ENCODE results near the gene PRKCE. TPM values are rescaled to one million over a fixed set of nuclear protein-coding genes. Genes with fewer than 3 reads are reported as not detected.

PRKCE gene
- total RNA-seq, 1 donor from 2014 or later: 21.0 TPM

DNA sequence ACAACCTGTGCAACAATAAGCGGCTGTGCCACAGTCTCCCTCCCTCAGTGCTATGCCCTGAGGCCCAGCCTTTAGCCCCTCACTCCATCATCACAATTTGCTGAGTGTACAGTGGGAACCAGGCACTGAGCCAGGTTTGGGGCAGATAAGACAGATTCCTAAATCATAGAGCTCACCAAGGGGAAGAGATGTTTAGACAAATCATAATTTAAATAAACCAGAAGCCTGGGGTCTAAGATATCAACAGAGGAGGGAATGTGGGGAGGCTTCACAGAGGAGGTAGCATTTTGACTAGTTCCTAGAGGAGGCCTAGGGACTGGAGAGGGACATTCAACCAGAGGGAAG, 506.5 kb downstream of the PRKCE start:
- H3K4me3 ChIP-seq (ENCODE audit: low read depth, low read length): no peak overlapping the region
- no peaks in the 10 kb centered on the region for H3K36me3 ChIP-seq (ENCODE audit: control insufficient read depth, insufficient read depth, low read length)
- no peak for TF ChIP-seq CTCF (IDR thresholded peaks at IDR 0.05; ENCODE audit: insufficient read depth, low read length, poor library complexity, severe bottlenecking)
- no peak for DNase-seq (ENCODE audit: low read depth)
- H3K27me3 ChIP-seq (ENCODE audit: control insufficient read depth, insufficient read depth, low read length): no peaks in the 10 kb centered on the region

- DNase-seq (ENCODE audit: low read depth): no peak
- Histone ChIP-seq H3K27me3 (ENCODE audit: control insufficient read depth, insufficient read depth, low read length) (no peaks in the 10 kb centered on the region), H3K4me3 (ENCODE audit: low read depth, low read length) (no peak overlapping the region), H3K36me3 (ENCODE audit: control insufficient read depth, insufficient read depth, low read length) (no peaks in the 10 kb centered on the region)
- no peak for TF ChIP-seq CTCF (IDR thresholded peaks at IDR 0.05; ENCODE audit: insufficient read depth, low read length, poor library complexity, severe bottlenecking)
These were observed 507.2 kb downstream of the PRKCE start for GRCh38 chr2:46158661-46159060.

- H3K4me3 ChIP-seq (ENCODE audit: low read depth, low read length): no peak overlapping the region
- TF ChIP-seq CTCF (IDR thresholded peaks at IDR 0.05; ENCODE audit: insufficient read depth, low read length, poor library complexity, severe bottlenecking): no peak
- DNase-seq (ENCODE audit: low read depth): no peak
- no peaks in the 10 kb centered on the region for H3K27me3 ChIP-seq (ENCODE audit: control insufficient read depth, insufficient read depth, low read length)
- H3K36me3 ChIP-seq (ENCODE audit: control insufficient read depth, insufficient read depth, low read length): no peaks in the 10 kb centered on the region
These were observed 508.9 kb downstream of the PRKCE start for GRCh38 chr2:46160326-46160725.

GRCh38 chr2:46161315-46161714, 509.8 kb downstream of the PRKCE start:
- no peak overlapping the region for H3K4me3 ChIP-seq (ENCODE audit: low read depth, low read length)
- TF ChIP-seq CTCF (IDR thresholded peaks at IDR 0.05; ENCODE audit: insufficient read depth, low read length, poor library complexity, severe bottlenecking): no peak
- H3K27me3 ChIP-seq (ENCODE audit: control insufficient read depth, insufficient read depth, low read length): no peaks in the 10 kb centered on the region
- DNase-seq (ENCODE audit: low read depth): no peak
- H3K36me3 ChIP-seq (ENCODE audit: control insufficient read depth, insufficient read depth, low read length): peaks cover 1% of the 10 kb centered on the region

DNA sequence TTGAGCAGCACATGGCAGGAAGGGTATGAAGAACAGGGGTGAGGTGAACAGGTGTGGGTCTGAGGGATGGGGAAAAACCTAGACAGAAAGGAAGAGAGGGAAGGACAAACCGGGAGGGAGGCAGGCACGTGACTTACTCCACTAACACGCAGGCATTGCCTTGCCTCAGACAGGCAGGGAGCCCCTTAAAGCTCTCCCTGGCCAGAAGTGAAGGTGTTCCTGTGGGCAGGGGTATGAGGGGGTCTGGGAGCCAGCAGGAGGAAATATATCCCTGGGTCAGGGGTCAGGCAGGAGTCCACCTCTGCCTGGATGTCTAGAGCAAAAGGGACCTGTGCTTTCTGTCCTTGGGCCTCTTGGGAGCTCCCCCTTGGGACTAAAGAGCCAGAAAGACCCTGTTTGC, 510.4 kb downstream of the PRKCE start:
- no peak overlapping the region for H3K4me3 ChIP-seq (ENCODE audit: low read depth, low read length)
- peaks cover 1% of the 10 kb centered on the region for H3K36me3 ChIP-seq (ENCODE audit: control insufficient read depth, insufficient read depth, low read length)
- no peaks in the 10 kb centered on the region for H3K27me3 ChIP-seq (ENCODE audit: control insufficient read depth, insufficient read depth, low read length)
- TF ChIP-seq CTCF (IDR thresholded peaks at IDR 0.05; ENCODE audit: insufficient read depth, low read length, poor library complexity, severe bottlenecking): no peak
- no peak for DNase-seq (ENCODE audit: low read depth)

DNA sequence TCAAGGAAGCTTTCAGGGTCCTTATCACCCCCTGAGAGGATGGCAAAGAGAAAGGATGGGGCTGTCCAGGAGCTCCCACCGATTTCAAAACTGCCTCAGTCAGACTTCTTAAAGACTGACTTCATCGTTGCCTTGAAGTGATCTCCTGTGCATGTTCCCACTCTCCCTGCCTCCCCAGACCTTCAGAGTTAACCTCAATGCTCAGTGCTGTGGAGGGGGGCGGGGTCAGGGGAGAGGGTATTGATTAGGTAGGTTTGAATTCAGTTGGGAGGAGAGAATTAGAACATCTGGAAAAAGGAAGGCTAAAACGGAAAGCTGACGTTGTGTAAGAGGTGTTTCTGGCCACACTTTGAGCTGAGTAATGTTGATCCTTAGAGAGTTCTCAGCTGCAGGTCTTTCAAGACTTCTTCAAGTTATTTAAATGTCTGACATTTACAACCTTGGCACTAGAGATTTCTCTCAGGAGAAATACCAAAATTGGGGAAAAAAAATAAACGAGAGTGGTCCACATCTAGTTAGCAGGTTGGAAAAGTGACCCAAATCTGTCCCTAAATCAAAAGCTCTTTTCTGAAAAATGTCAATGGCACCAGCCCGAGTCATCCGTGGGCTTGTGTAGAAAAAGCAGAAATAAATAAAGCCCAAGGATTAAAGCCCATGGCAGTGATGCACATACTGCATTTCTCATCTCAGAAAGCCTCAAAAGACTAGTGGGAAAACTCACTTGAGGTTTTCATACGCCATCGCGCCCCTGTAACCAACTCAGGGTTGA, 511.0 kb downstream of the PRKCE start:
- no peak for TF ChIP-seq CTCF (IDR thresholded peaks at IDR 0.05; ENCODE audit: insufficient read depth, low read length, poor library complexity, severe bottlenecking)
- no peak for DNase-seq (ENCODE audit: low read depth)
- Histone ChIP-seq H3K36me3 (ENCODE audit: control insufficient read depth, insufficient read depth, low read length) (peaks cover 1% of the 10 kb centered on the region), H3K4me3 (ENCODE audit: low read depth, low read length) (no peak overlapping the region), H3K27me3 (ENCODE audit: control insufficient read depth, insufficient read depth, low read length) (no peaks in the 10 kb centered on the region)
